Hepatocyte (in vitro differentiated cells): ENCODE results near the gene RASAL1. TPM values are rescaled to one million over a fixed set of nuclear protein-coding genes. Genes with fewer than 3 reads are reported as not detected.

Experiments
- DNase-seq: peaks from one replicate; pipeline ENCODE4 v3.0.0-alpha.2; 2016; ENCODE audit warnings: low spot score
- H2AFZ ChIP-seq: fragments of 200-600 bp; sonication (generic); 2 replicates; pipeline ENCODE4 v1.6.0; 2016; ENCODE audit warnings: antibody characterized with exemption, mild to moderate bottlenecking
- H3K27ac ChIP-seq: fragments of 200-600 bp; sonication (generic); 2 replicates; pipeline ENCODE4 v1.5.1; 2016; ENCODE audit warnings: mild to moderate bottlenecking
- H3K27me3 ChIP-seq: fragments of 200-600 bp; sonication (generic); 2 replicates; pipeline ENCODE4 v1.6.1; 2016
- H3K36me3 ChIP-seq: fragments of 200-600 bp; sonication (generic); replicated peaks from 2 replicates; pipeline ENCODE4 v1.5.1; 2016; ENCODE audit warnings: low read depth; ENCODE audit not compliant: insufficient read depth
- H3K4me1 ChIP-seq: fragments of 200-600 bp; sonication (generic); 2 replicates; pipeline ENCODE4 v1.5.1; 2016; ENCODE audit warnings: mild to moderate bottlenecking, moderate library complexity; ENCODE audit not compliant: insufficient read depth
- H3K4me2 ChIP-seq: fragments of 200-600 bp; sonication (generic); 2 replicates; pipeline ENCODE4 v1.6.0; 2016
- H3K4me3 ChIP-seq: fragments of 200-600 bp; sonication (generic); 2 replicates; pipeline ENCODE4 v1.5.1; 2016; ENCODE audit warnings: mild to moderate bottlenecking
- H3K79me2 ChIP-seq: fragments of 200-600 bp; sonication (generic); 2 replicates; pipeline ENCODE4 v1.6.0; 2017; ENCODE audit warnings: mild to moderate bottlenecking
- H3K9me2 ChIP-seq: fragments of 200-600 bp; sonication (generic); replicated peaks from 2 replicates; pipeline ENCODE4 v1.6.0; 2017; ENCODE audit warnings: mild to moderate bottlenecking; ENCODE audit not compliant: insufficient read depth
- H3K9me3 ChIP-seq: fragments of 200-600 bp; sonication (generic); 2 replicates; pipeline ENCODE4 v1.5.1; 2016; ENCODE audit warnings: low read depth, mild to moderate bottlenecking
- H4K20me1 ChIP-seq: fragments of 200-600 bp; sonication (generic); 2 replicates; pipeline ENCODE4 v1.6.0; 2016; ENCODE audit warnings: mild to moderate bottlenecking; ENCODE audit not compliant: insufficient read depth, poor library complexity, severe bottlenecking
- EZH2 ChIP-seq: fragments of 200-600 bp; sonication (generic); IDR thresholded peaks from 2 replicates; pipeline ENCODE4 v1.6.1; 2016; ENCODE audit warnings: antibody characterized with exemption, mild to moderate bottlenecking, borderline replicate concordance
- EZH2phosphoT487 ChIP-seq: fragments of 200-600 bp; sonication (generic); IDR thresholded peaks from one replicate; pipeline ENCODE4 v1.6.1; 2018; ENCODE audit warnings: antibody characterized with exemption, mild to moderate bottlenecking, low read depth, moderate library complexity; ENCODE audit not compliant: unreplicated experiment, severe bottlenecking
- WGBS: methylation state at CpG from one replicate; pipeline ENCODE4 v1.1.6; 2016; ENCODE audit warnings: low lambda C conversion rate; ENCODE audit errors: missing lambda C conversion rate; 5-methylcytosine and 5-hydroxymethylcytosine counted together
- polyA plus RNA-seq: library from polyadenylated mRNA; unstranded; fragments of >200 nt; fragmentation: Nextera tagmentation; extraction: Ambion mirVana; gene quantifications from 2 replicates; pipeline ENCODE4 v1.2.1, GENCODE V29; 2016
- total RNA-seq: library from RNA; depleted of rRNA; stranded (reverse); fragments of >200 nt; gene quantifications from 2 replicates; pipeline ENCODE4 v1.2.3, GENCODE V29; 2014
- TF ChIP-seq, protein P1 (sequence below): fragments of 200-600 bp; sonication (generic); IDR thresholded peaks from 2 replicates; pipeline ENCODE4 v1.5.1; 2016; ENCODE audit warnings: antibody characterized with exemption, mild to moderate bottlenecking; ENCODE audit not compliant: poor library complexity

Gene RASAL1
- total and polyA plus RNA-seq, 2 experiments from 2014 or later = 0.74 TPM; not detected in 1

DNA sequence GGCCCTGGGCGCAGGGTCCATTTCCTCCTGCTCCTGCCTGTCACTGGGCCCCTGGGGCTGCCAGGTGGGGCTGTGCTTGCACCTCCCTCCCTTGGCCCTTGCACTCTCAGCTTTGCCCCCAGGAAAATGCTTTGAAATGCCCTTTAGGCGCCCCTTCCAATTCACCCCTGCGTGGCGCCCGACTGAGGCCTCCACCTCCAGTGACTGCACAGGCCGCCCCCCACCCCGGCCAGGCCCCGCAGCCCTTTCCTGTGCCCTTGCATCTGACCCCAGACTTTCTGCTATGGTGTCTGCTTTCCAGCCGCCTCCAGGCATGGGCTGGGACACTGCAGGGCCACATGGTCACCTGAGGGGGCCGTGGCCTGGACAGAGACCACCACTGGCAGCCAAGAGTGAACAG is 32.3 kb upstream of the RASAL1 start:
- WGBS = 95% methylated on average over 10 of the region's 10 CpGs
- DNase-seq = no peak
- Histone ChIP-seq H3K4me1 (no peaks in the 10 kb centered on the region), H3K27me3 (no peaks in the 10 kb centered on the region), H3K36me3 (no peaks in the 10 kb centered on the region), H3K27ac (no peak overlapping the region), H3K4me3 (no peak overlapping the region), H3K9me2 (no peaks in the 10 kb centered on the region), H3K4me2 (no peak overlapping the region), H3K79me2 (no peaks in the 10 kb centered on the region), H2AFZ (no peak overlapping the region), H3K9me3 (no peaks in the 10 kb centered on the region), H4K20me1 (no peaks in the 10 kb centered on the region)
- no peak for TF ChIP-seq EZH2
- TF ChIP-seq, protein P1, sequence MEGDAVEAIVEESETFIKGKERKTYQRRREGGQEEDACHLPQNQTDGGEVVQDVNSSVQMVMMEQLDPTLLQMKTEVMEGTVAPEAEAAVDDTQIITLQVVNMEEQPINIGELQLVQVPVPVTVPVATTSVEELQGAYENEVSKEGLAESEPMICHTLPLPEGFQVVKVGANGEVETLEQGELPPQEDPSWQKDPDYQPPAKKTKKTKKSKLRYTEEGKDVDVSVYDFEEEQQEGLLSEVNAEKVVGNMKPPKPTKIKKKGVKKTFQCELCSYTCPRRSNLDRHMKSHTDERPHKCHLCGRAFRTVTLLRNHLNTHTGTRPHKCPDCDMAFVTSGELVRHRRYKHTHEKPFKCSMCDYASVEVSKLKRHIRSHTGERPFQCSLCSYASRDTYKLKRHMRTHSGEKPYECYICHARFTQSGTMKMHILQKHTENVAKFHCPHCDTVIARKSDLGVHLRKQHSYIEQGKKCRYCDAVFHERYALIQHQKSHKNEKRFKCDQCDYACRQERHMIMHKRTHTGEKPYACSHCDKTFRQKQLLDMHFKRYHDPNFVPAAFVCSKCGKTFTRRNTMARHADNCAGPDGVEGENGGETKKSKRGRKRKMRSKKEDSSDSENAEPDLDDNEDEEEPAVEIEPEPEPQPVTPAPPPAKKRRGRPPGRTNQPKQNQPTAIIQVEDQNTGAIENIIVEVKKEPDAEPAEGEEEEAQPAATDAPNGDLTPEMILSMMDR = no peak
- TF ChIP-seq EZH2phosphoT487 = no peak

DNA sequence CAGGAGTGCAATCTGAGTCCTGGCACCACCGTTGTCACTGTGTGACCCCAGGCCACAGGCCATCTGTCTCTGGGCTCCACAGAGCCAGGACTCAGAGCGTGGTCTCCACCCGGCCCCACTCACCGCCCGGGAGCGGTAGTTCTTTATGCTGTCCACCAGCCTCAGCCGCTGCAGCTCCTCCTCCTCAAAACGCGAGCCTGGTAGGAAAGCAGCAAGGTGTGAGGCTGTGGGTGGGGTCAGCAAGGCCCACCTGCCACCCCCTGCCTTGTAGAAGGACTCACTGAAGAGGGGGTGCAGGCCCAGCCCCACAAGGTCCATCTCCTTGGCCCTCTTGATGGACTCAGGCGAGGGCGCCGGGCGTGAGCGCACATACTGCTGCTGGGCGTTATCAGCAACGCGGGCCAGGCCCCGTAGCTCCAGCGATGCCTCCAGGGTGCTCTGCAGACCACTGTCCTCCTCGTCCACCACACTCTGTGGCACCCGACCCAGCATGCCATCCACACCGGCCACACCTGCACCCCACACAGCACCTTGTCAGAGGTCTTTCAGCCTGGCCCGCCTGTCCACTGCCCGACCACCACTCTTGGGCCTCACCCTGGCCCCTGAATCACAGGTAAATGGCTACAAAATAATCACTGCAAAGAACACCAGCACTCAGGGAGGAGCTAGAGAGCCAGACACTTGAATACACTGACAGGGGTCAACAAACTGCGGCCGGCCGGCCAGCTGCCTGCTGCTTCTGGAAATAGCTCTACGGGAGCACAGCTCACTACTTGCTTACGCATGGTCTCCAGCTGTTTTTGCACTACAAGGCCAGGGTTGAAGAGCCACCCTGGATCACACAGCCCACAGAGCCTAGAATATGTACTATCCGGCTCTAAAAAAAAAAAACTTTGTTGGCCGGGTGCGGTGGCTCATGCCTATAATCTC is 30.2 kb upstream of the RASAL1 start:
- Histone ChIP-seq H3K4me2 (no peak overlapping the region), H3K27me3 (no peaks in the 10 kb centered on the region), H3K4me3 (no peak overlapping the region), H3K27ac (no peak overlapping the region), H3K4me1 (no peaks in the 10 kb centered on the region), H4K20me1 (no peaks in the 10 kb centered on the region), H3K9me2 (no peaks in the 10 kb centered on the region), H2AFZ (no peak overlapping the region), H3K79me2 (no peaks in the 10 kb centered on the region), H3K9me3 (no peaks in the 10 kb centered on the region), H3K36me3 (no peaks in the 10 kb centered on the region)
- 97% methylated on average over 29 of the region's 32 CpGs for WGBS
- TF ChIP-seq EZH2phosphoT487 (no peak), EZH2 (no peak)
- TF ChIP-seq, protein P1 = no peak
- no peak for DNase-seq

- H3K27me3 ChIP-seq = no peaks in the 10 kb centered on the region
- TF ChIP-seq, protein P1 = no peak
- TF ChIP-seq EZH2phosphoT487 = no peak
- no peak for TF ChIP-seq EZH2
- DNase-seq = no peak
Measured at GRCh38 chr12:113164014-113164413, 28.5 kb upstream of the RASAL1 start.

More at GRCh38 chr12:113164014-113164413, 28.5 kb upstream of the RASAL1 start:
- H3K4me3 ChIP-seq = no peak overlapping the region
- H3K4me2 ChIP-seq = no peak overlapping the region
- WGBS = 97% methylated on average over 13 of the region's 13 CpGs
- no peaks in the 10 kb centered on the region for H4K20me1 ChIP-seq
- H2AFZ ChIP-seq = no peak overlapping the region
- H3K9me2 ChIP-seq = no peaks in the 10 kb centered on the region
- H3K36me3 ChIP-seq = no peaks in the 10 kb centered on the region
- H3K9me3 ChIP-seq = no peaks in the 10 kb centered on the region
- no peaks in the 10 kb centered on the region for H3K79me2 ChIP-seq
- H3K27ac ChIP-seq = no peak overlapping the region
- no peaks in the 10 kb centered on the region for H3K4me1 ChIP-seq
